Activated CD4-positive, alpha-beta T cell treated with anti-CD3 and anti-CD28 coated beads for 36 hours (primary cell): Measurements from ENCODE around the gene SLC22A6. TPM values are rescaled to one million over a fixed set of nuclear protein-coding genes. Genes with fewer than 3 reads are reported as not detected.

Source experiments
- ATAC-seq: fragments of 200-7000 bp; cut with Tn5 transposase; one replicate; pipeline ENCODE4 v1.10.0; 2021; ENCODE audit warnings: mild to moderate bottlenecking, moderate library complexity
- CTCF ChIA-PET: fragments of 350-600 bp; sonication (Branson Sonifier 250); formaldehyde crosslinking; loops from one replicate; lab custom pipeline; 2021; ENCODE audit warnings: antibody characterized with exemption; lab: Charles Lee
- POLR2A ChIA-PET: fragments of 350-600 bp; sonication (Branson Sonifier 250); formaldehyde crosslinking; loops from one replicate; lab custom pipeline; 2021; ENCODE audit warnings: antibody characterized with exemption, inconsistent platforms; lab: Charles Lee
- DNase-seq: peaks from one replicate; pipeline ENCODE4 v3.0.0-alpha.2; 2020
- H3K27ac Mint-ChIP-seq: one replicate; pipeline ENCODE4 v1.8.0; 2021; ENCODE audit warnings: mixed read lengths
- H3K27me3 Mint-ChIP-seq: one replicate; pipeline ENCODE4 v1.8.0; 2021; ENCODE audit warnings: mixed read lengths
- H3K36me3 Mint-ChIP-seq: one replicate; pipeline ENCODE4 v1.8.0; 2021; ENCODE audit warnings: low read depth, mixed read lengths
- H3K4me1 Mint-ChIP-seq: one replicate; pipeline ENCODE4 v1.8.0; 2021; ENCODE audit warnings: mixed read lengths
- H3K4me3 Mint-ChIP-seq: one replicate; pipeline ENCODE4 v1.8.0; 2021; ENCODE audit warnings: mild to moderate bottlenecking, moderate library complexity, mixed read lengths
- H3K9me3 Mint-ChIP-seq: one replicate; pipeline ENCODE4 v1.8.0; 2021; ENCODE audit warnings: low read depth, mixed read lengths
- intact Hi-C, 2 experiments: fragments of 100-400 bp; cut with DNase I in 1 of 2; cut with micrococcal nuclease in 1 of 2; formaldehyde crosslinking; loops; one replicate each; pipeline versions ENCODE4 v1.14.2 to v1.15.1; 2022 to 2024; cut with DNase I, micrococcal nuclease
- total RNA-seq, 2 experiments: library from RNA; stranded (reverse); gene quantifications; one replicate each; pipeline ENCODE4 v1.2.3, GENCODE V29; 2021

Gene SLC22A6
- total RNA-seq, 2 experiments from 2014 or later, result not detected

DNA sequence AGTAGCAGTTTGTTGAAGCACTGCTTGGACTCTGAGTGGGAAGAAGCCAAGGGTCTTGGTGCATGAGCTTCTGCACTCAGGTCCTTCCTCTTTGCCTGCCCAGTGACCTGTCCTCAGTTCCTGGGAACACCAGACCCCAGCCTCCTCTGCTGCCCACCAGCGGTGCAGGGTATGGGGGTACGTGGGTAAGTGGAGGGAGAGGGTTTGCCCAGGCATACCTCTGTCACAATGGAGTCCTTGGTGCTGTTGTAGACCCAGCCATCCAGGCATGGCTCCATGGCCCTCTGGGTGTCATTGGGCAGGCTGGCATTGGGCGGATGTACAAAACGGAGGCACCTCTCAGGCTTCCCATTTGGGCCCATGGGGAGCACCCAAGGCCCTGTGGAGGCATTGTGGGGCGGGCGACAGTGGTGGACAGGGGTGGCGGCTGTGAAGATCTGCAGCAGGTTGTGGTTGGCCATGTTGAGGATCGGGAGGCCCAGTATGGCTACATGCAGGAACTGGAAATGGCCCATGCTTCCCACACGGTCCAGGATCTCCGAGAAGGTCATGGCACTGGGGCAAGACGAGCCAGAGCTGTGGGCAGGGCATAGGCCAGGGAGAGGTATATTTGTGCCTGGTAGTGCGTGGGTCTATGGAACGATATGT is 29.8 kb upstream of the SLC22A6 start:
- Mint-ChIP-seq H3K4me1 (no peaks in the 10 kb centered on the region), H3K27me3 (peaks cover 10% of the 10 kb centered on the region), H3K36me3 (no peaks in the 10 kb centered on the region), H3K4me3 (no peak overlapping the region), H3K27ac (no peak overlapping the region), H3K9me3 (no peaks in the 10 kb centered on the region)
- ATAC-seq (no peak), DNase-seq (no peak)
- POLR2A ChIA-PET, result no interaction called here
- CTCF ChIA-PET, result interaction anchor here (0.5 to 1.0 kb wide), 3 partner anchors 9 to 96 kb away, joined by 3 to 5 read pairs (median 5); no protein-coding TSS in a partner anchor
- intact Hi-C loops, result no loop called here

DNA sequence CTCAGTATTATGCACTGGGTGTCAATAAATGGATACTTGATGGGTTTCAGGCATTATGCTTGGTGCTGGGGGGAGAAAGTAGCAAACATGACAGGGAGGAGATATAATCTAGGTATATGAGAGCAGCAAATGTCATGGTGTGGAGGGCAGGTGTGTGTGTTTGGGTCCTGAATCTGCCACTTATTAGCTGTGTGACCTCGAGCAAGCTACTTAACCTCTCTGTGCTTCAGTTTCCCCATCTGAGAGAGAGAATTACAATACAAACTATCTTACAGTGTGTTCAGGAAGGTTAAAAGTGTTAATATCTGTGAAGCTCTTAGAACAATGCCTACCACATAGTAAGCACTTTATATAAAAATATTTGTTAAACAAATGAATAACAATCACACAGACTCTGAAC is 28.1 kb upstream of the SLC22A6 start:
- H3K27me3 Mint-ChIP-seq, result peaks cover 3% of the 10 kb centered on the region
- no peak overlapping the region for H3K27ac Mint-ChIP-seq
- H3K36me3 Mint-ChIP-seq, result no peaks in the 10 kb centered on the region
- ChIA-PET POLR2A (no interaction called here), CTCF (interaction anchor here (0.5 to 3.1 kb wide), 5 partner anchors 10 to 1237 kb away, joined by 3 to 12 read pairs (median 3); no protein-coding TSS in a partner anchor)
- DNase-seq, result no peak
- no peak overlapping the region for H3K4me3 Mint-ChIP-seq
- intact Hi-C loops, result no loop called here
- H3K4me1 Mint-ChIP-seq, result no peaks in the 10 kb centered on the region
- H3K9me3 Mint-ChIP-seq, result no peaks in the 10 kb centered on the region
- ATAC-seq, result no peak

DNA sequence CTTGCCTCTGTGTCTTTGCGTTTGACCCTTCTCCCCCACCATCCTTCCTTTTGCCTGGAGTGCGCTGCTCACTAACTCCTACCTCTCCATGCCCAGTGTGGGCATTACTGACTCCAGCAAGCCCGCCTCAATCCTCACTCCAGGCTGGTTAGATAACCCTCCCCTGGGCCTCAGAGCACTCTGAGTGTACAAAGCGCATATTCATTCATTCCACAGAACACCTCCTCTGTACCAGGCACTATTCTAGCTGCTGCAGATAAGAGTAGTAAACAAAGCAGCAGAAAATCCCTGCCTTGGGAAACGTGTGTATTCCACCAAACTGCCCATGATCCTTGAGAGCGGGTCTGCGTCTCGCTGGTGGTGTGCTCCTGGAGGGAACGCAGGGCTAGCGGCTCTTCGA is 27.7 kb upstream of the SLC22A6 start:
- Mint-ChIP-seq H3K4me3 (no peak overlapping the region), H3K27me3 (peaks cover 3% of the 10 kb centered on the region), H3K36me3 (no peaks in the 10 kb centered on the region), H3K9me3 (no peaks in the 10 kb centered on the region), H3K27ac (no peak overlapping the region), H3K4me1 (no peaks in the 10 kb centered on the region)
- no peak for DNase-seq
- POLR2A ChIA-PET, result no interaction called here
- CTCF ChIA-PET, result interaction anchor here (0.9 to 3.1 kb wide), 3 partner anchors 11 to 1236 kb away, joined by 3 to 12 read pairs (median 4); no protein-coding TSS in a partner anchor
- no peak for ATAC-seq
- intact Hi-C loops, result no loop called here

DNA sequence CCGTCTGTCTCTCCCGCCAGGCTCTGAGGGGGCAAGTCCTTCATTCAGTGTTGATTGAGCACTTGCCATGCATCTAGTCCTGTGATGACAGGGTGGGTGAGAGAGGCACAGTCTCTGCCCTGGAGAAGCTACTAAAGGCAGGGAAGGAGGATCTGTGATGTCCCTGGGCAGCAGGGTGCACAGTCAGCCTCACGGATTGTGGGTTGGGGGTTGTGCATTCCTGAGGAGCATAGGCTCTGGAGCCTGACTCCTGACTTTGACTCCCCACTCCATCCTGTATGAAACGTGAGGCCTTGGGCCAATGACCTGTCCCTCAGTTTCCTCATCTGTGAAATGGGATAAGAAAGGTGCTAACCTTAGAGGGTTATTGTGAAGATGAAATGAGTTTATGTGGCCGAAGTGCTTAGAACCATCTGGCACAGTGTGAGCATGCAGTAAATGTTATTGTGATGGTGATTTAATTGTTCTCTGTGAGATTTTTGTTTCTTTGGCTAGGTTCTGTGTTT is 26.2 kb upstream of the SLC22A6 start:
- peaks cover 3% of the 10 kb centered on the region for H3K27me3 Mint-ChIP-seq
- no peak overlapping the region for H3K27ac Mint-ChIP-seq
- CTCF ChIA-PET, result interaction anchor here (0.6 to 3.4 kb wide), 4 partner anchors 12 to 607 kb away, joined by 3 to 23 read pairs (median 8); no protein-coding TSS in a partner anchor
- POLR2A ChIA-PET, result no interaction called here
- DNase-seq (no peak), ATAC-seq (no peak)
- H3K4me1 Mint-ChIP-seq, result no peaks in the 10 kb centered on the region
- intact Hi-C loops, result no loop called here
- H3K9me3 Mint-ChIP-seq, result no peaks in the 10 kb centered on the region
- H3K4me3 Mint-ChIP-seq, result no peak overlapping the region
- no peaks in the 10 kb centered on the region for H3K36me3 Mint-ChIP-seq

DNA sequence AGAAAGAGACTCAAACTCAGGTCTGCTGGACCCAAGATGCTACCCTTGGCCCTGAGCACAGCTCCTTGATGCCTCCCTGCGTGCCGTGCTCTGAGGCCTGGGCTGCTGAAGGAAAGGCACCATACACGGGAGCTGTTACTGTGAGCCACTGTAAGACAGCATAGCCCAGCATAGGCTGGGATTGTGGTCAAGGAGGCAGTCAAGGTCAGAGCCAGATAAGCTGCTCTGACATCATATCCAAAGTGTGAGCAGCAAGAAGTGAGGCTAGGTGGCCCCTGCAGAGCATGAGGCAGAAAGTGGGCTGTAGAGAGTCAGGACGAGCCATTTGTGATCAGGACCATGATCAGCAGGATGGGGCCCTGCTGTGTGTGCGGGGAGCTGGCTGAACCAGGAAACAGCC is 23.2 kb upstream of the SLC22A6 start:
- CTCF ChIA-PET, result interaction anchor here (0.5 to 3.4 kb wide), 5 partner anchors 8 to 105 kb away, joined by 3 to 23 read pairs (median 4); no protein-coding TSS in a partner anchor
- H3K4me1 Mint-ChIP-seq, result no peaks in the 10 kb centered on the region
- DNase-seq (no peak), ATAC-seq (no peak)
- no peak overlapping the region for H3K4me3 Mint-ChIP-seq
- no peaks in the 10 kb centered on the region for H3K36me3 Mint-ChIP-seq
- intact Hi-C loops, result no loop called here
- H3K27me3 Mint-ChIP-seq, result no peaks in the 10 kb centered on the region
- no peak overlapping the region for H3K27ac Mint-ChIP-seq
- POLR2A ChIA-PET, result interaction anchor here (0.7 to 1.0 kb wide), 2 partner anchors 33 to 167 kb away, joined by 3 to 5 read pairs; no protein-coding TSS in a partner anchor
- no peaks in the 10 kb centered on the region for H3K9me3 Mint-ChIP-seq

DNA sequence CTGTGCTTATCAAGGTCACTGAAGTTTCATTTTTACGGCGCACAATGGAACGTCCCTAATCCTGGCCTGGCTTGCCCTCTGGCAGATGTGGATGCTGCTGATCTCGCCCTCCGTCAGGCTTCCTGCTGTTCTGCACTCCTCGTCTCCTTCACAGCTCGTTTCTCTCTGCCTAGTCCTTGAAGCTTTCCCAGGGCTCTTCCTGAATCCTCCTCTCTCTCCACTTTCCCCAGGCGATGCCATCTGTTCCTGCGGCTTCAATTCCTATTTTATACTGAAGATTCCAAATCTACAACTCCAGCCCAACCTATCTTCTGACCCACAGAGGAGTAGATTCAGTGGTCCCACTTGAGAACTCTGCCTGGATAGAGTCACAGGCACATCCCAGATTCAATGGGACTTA is 16.7 kb upstream of the SLC22A6 start:
- no peak for ATAC-seq
- H3K27me3 Mint-ChIP-seq, result no peaks in the 10 kb centered on the region
- intact Hi-C loops, result no loop called here
- ChIA-PET CTCF (interaction anchor here (1.0 kb wide), 1 partner anchor 20 kb away, joined by 5 read pairs; no protein-coding TSS in a partner anchor), POLR2A (no interaction called here)
- no peaks in the 10 kb centered on the region for H3K4me1 Mint-ChIP-seq
- no peak overlapping the region for H3K4me3 Mint-ChIP-seq
- DNase-seq, result no peak
- no peaks in the 10 kb centered on the region for H3K36me3 Mint-ChIP-seq
- no peaks in the 10 kb centered on the region for H3K9me3 Mint-ChIP-seq
- no peak overlapping the region for H3K27ac Mint-ChIP-seq

DNA sequence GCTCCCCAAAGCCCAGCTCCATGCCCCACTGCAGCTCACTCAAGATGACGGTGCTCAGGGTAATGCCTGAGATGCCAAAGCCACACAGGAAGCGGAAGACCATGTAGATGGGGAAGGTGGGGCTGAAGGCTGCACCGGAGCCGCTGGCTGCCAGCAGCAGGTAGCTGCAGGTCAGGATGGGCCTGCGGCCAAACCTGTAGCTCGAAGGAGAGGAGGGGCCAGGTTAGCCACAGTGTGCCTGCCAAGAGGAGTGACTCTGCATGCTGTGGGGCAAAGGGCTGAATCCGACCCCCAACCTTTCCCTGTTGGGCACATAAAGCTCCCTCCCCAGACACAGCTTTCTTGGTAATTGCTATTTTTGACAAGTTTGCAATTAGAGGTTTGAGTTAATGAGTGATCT is 14.9 kb upstream of the SLC22A6 start:
- Mint-ChIP-seq H3K9me3 (no peaks in the 10 kb centered on the region), H3K36me3 (no peaks in the 10 kb centered on the region), H3K4me1 (no peaks in the 10 kb centered on the region), H3K27ac (no peak overlapping the region), H3K27me3 (peaks cover 5% of the 10 kb centered on the region), H3K4me3 (no peak overlapping the region)
- no peak for ATAC-seq
- DNase-seq, result no peak
- ChIA-PET CTCF (interaction anchor here (0.6 to 1.1 kb wide), 6 partner anchors 8 to 95 kb away, joined by 3 to 4 read pairs (median 3); no protein-coding TSS in a partner anchor), POLR2A (no interaction called here)
- intact Hi-C loops, result no loop called here

DNA sequence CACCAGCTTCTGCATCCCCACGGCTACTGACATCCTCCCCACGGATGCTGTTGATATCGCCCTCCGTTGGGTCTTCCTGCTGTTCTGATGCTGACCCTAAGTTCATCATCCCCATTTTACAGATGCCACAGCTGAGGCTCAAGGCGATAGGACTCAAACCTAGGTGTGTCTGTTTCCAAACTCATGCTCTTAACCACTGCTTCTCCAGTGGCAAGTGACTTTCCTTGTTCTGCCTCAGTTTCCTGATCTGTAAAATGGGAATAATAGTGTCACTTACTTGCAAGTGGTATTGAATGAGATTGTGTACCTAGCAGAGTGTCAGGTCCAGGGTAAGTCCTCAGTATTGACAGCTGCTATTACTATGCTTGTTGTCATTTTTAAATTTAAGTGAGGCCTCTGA is 14.4 kb upstream of the SLC22A6 start:
- Mint-ChIP-seq H3K4me1 (no peaks in the 10 kb centered on the region), H3K9me3 (no peaks in the 10 kb centered on the region), H3K27me3 (peaks cover 5% of the 10 kb centered on the region)

DNA sequence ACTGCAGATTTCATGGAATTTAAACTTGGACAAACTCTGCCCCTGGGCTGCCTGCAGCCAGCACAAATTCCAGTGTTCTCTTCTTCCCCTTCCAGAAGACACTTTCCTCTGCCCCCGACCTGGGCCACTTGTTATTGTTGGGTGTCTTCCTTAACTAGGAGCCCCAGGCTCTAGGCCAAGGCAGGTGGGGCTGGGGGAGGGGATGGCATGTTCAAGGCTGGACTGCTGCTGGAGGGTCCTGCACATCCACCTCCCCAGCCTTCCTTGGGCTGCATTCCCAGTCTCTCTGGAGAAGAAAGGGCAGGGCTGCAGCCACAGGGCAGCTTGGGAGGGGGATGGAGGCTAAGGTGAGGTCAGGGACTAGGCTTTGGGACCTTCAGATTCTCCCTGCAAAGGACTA is 11.5 kb upstream of the SLC22A6 start:
- H3K9me3 Mint-ChIP-seq, result no peaks in the 10 kb centered on the region
- H3K4me1 Mint-ChIP-seq, result no peaks in the 10 kb centered on the region
- no peak for ATAC-seq
- ChIA-PET CTCF (interaction anchor here (1.2 kb wide), 1 partner anchor 91 kb away, joined by 3 read pairs; no protein-coding TSS in a partner anchor), POLR2A (no interaction called here)
- intact Hi-C loops, result no loop called here
- no peak overlapping the region for H3K27ac Mint-ChIP-seq
- no peaks in the 10 kb centered on the region for H3K36me3 Mint-ChIP-seq
- peaks cover 9% of the 10 kb centered on the region for H3K27me3 Mint-ChIP-seq
- H3K4me3 Mint-ChIP-seq, result no peak overlapping the region
- no peak for DNase-seq

More for the DNA sequence above, 14.4 kb upstream of the SLC22A6 start:
- intact Hi-C loops, result no loop called here
- ChIA-PET POLR2A (no interaction called here), CTCF (interaction anchor here (0.6 to 1.1 kb wide), 5 partner anchors 9 to 95 kb away, joined by 3 to 4 read pairs (median 3); no protein-coding TSS in a partner anchor)
- Mint-ChIP-seq H3K36me3 (no peaks in the 10 kb centered on the region), H3K27ac (no peak overlapping the region), H3K4me3 (no peak overlapping the region)
- ATAC-seq (no peak), DNase-seq (no peak)

DNA sequence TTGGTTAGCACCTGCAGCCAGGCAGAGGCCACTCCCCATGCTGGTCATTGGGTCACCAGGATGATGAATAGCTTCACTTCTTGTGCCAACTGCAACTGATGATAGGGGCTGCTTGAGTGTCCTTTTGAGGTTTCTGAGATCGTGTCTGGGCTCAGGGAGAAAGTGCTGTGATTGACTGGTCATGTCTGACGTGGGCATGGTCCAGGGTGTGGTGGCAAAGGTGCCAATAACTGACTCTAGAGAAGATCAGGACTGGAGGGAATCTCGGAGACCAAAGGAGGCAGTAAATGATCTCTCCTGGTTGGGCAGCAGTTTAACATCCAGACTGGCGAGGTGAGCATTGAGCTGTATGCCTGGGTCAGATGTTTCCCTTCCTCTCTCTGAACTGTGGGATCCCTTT is 10.0 kb upstream of the SLC22A6 start:
- ChIA-PET CTCF (interaction anchor here (0.9 to 1.3 kb wide), 3 partner anchors 15 to 89 kb away, joined by 3 to 4 read pairs (median 3); no protein-coding TSS in a partner anchor), POLR2A (no interaction called here)
- no peaks in the 10 kb centered on the region for H3K36me3 Mint-ChIP-seq
- H3K27me3 Mint-ChIP-seq, result peaks cover 9% of the 10 kb centered on the region
- intact Hi-C loops, result no loop called here
- no peaks in the 10 kb centered on the region for H3K9me3 Mint-ChIP-seq
- no peak overlapping the region for H3K27ac Mint-ChIP-seq
- ATAC-seq (no peak), DNase-seq (no peak)
- no peaks in the 10 kb centered on the region for H3K4me1 Mint-ChIP-seq
- H3K4me3 Mint-ChIP-seq, result no peak overlapping the region

DNA sequence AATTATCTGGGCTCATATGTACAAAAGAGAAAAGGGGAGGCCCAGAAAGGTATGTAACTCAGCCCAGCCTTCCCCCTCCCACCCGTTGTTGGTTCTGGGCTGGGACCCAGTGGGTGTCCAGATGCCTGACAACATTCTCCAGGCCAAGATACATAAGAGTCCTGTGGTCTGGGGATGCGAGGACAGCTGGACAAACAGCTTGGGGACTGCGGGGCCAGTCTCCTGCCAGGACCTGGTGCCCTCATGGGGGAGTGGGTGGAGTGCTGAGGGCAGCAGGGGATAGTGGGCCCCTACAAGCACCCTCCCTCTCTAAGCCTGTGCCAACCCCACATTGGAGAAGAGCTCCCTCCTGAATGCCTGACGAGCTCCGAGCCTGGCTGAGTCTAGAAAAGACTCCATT is 3.5 kb upstream of the SLC22A6 start:
- DNase-seq, result no peak
- no peak for ATAC-seq
- CTCF ChIA-PET, result no interaction called here
- intact Hi-C loops, result no loop called here
- POLR2A ChIA-PET, result no interaction called here
- peaks cover 10% of the 10 kb centered on the region for H3K27me3 Mint-ChIP-seq
- H3K4me3 Mint-ChIP-seq, result no peak overlapping the region
- H3K36me3 Mint-ChIP-seq, result no peaks in the 10 kb centered on the region
- H3K9me3 Mint-ChIP-seq, result no peaks in the 10 kb centered on the region
- H3K4me1 Mint-ChIP-seq, result no peaks in the 10 kb centered on the region
- no peak overlapping the region for H3K27ac Mint-ChIP-seq
